HG03565 (cell line): ENCODE measurements around the gene ZNF836.
"Not testable (repeated sequence)": the region's sequence is repeated elsewhere in the genome, so short reads cannot be mapped to it uniquely, and the experiment has no call there.

Experiments used
- ATAC-seq: cut with Tn5 transposase; IDR thresholded peaks from one replicate; pipeline ENCODE4 v1.9.1; 2021; ENCODE audit warnings: mild to moderate bottlenecking, moderate library complexity; ENCODE audit not compliant: unreplicated experiment

ZNF836 gene

DNA sequence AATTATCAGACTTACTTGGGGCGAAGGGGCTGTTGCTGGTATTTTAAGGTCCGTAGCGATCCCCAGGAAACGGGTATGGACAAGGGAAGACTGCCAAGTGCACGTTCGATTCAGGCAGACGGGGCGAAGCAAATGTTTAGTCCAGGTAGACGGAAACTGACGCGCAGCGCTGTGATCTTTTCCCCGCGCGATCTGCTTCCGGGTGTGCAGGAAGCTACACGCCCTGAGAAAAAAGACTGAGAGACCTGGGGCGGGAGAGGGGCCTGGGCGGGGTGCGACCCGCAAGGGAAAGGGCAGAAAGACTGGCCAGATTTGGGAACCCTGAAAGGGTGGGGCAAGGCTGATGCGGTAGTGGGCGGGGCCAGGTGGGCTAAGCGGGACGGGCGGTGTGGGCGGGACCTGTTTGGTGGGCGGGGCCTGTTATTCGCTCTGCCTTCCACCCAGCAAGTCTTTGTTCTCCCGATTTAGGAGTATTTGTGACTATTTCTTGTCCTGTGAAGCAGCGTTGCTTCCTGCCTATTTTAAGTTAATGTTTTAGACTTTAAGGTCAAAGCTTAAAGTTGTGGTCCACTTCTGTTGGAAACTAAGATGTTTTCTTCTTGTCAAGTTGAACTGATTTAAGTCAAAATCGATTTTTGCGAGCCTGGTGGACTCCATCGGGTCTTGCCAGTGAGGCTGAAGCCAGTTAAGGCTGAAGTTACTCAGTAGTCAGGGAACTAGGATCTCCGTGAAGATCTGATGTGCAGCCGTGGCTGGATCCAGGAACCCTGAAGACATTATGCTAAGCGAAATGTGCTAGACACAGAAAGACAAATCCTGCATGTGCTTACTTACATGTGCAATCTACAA, at the start of gene ZNF836:
Gene ZNF836 (minus strand): TSS at position 301 of the 849 bp plus-strand sequence. CDS start 3,549 bp downstream, outside the sequence.
- peak; percentile 41 for ATAC-seq

DNA sequence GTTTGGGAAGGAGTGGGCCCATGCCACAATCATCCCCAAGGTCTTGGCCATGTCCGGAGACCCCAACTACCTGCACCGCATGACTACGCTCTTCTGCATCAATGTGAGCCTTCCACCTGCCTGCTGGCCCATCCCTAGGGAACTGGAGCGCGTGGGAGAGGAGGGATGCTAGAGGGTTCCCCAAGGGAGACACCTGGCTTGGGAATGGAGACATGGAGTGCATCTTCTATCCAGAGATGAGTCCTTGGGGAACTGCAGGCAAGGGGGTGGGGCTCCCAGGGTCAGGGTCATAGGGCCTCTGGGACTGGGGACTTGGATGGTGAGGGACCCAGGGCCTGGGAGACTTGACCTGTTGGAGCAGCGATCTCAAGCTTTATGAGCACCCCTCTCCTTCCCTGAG, 49.6 kb upstream of the ZNF836 start:
- no peak for ATAC-seq

- no peak for ATAC-seq
These were observed 48.2 kb upstream of the ZNF836 start for GRCh38 chr19:52219611-52220010.

DNA sequence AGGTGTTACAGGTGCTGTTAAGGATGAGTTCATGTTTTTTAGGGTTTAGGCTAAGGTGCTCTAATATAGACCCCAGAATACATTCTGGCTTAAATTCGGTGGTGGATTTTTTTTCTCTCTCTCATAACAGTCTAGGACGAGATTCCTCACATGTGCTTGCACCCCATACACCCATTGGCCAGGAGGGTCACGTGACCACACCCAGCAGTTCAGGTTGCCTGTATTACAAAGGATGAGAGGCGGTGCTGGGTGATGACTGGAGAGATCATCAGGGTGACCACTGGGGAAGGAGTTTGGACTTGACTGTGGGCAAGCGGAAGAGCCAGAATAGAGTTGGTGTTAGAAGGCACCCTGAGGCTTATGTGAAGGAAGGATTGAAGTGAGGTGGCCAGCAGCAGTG, 46.2 kb upstream of the ZNF836 start:
- ATAC-seq, result no peak

DNA sequence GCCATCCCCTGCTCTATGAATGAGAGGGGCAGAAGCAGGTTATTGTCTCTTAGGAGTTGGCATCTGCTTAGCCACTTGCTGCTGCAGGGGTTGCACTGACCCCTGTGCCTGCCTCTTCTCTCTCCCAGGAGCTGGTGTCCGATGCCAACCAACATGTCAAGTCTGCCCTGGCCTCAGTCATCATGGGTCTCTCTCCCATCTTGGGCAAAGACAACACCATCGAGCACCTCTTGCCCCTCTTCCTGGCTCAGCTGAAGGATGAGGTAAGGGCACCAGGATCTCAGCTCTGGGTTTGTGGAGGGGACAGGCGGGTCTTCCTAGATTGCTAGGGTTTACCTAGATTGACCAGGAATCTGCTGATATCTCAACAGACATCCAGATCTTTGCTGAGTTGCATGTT, 45.0 kb upstream of the ZNF836 start:
- no peak for ATAC-seq

DNA sequence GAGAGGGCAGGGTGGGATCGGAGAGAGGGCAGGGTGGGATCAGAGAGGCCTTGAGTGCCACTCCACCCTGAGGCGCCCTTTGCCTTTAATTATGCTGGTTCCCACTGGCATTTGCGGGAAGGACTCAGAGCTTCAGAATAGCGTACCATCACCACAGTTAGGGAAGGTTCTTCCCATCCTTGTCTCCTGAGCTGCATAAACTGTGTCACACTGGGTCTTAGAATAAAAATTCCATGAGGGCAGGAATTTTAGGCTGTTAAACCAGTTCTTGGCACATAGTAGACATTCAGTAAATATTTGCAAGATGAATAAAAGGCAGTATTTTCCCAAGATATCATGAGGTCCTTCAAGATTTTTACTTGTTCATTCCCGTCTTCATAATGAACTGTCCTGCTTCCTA, 42.8 kb upstream of the ZNF836 start:
- no peak for ATAC-seq

GRCh38 chr19:52212572-52213255, 41.3 kb upstream of the ZNF836 start:
- ATAC-seq, result no peak

DNA sequence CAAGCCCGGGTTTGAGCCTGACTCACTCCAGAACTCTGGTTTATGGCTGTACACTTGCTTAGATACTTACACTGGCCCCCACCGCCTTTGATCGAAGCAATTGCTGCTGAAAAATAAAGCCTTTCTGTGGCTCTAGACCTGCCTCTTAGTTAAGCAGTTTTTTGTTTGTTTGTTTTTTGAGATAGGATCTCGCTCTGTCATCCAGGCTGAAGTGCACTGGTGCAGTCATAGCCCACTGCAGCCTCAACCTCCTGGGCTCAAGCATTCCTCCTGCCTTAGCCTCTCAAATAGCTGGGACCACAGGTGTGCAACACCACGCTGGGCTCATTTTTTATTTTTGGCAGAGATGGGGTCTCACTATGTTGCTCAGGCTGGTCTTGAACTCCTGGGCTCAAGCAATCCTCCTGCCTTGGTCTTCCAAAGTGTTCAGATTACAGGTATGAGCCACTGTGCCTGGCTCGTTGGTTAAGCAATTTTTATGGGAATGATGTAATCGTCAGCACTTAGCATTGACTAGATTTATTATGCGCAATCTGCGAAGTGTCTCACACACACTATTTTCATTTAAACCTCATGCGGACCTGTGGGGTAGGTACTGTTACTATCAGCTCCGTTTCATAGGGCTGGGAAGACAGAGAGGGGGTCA, 40.6 kb upstream of the ZNF836 start:
- ATAC-seq, result no peak

DNA sequence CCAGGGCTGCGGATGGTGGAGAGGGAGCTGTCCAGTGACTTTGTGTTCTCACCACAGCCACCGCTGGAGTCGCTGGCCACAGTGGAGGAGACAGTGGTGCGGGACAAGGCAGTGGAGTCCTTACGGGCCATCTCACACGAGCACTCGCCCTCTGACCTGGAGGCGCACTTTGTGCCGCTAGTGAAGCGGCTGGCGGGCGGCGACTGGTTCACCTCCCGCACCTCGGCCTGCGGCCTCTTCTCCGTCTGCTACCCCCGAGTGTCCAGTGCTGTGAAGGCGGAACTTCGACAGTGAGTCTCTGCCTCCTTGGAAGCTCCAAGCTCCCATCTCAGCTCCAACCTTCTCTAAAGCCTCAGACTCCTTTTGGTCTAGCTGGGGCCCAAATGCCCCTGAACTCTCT, 39.8 kb upstream of the ZNF836 start:
- no peak for ATAC-seq

DNA sequence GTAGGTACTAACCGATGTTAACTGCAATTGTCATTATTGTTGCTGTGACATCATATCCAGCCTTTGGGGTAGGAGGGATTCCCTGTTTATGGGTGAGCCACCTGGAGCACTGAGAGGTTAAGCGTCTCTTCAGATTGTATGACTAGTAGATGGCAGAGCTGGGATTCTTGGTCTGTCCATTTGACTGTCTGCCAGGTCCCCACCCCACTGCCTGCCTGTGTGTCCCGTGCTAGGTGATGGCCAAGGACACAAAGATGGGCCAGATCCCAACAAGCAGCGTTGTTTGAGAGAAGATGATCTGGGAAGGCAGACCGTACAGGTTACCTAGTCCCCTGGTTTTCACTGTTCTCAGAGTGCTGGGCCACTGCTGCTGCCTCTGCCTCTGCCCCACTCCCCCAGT, 35.1 kb upstream of the ZNF836 start:
- ATAC-seq, result no peak

DNA sequence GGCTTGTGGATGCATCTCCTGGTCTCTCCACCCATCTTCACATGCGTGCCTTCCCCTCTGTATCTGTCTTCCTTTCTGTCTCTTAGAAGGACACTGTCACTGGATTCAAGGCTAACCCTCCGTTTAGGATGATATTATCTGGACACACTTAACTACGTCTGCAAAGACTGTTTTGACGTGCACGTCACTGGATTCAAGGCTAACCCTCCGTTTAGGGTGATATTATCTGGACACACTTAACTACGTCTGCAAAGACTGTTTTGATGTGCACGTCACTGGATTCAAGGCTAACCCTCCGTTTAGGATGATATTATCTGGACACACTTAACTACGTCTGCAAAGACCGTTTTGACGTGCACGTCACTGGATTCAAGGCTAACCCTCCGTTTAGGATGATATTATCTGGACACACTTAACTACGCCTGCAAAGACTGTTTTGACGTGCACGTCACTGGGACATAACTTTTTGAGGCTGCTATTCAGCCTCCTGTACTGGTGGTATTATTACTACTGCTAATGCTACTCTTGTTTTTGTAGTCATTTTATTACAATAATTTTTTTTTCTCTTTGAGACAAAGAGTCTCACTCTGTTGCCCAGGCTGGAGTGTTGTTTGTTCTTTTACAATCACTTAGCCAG, 29.5 kb upstream of the ZNF836 start:
- ATAC-seq, result not testable (repeated sequence)

- ATAC-seq, result no peak
These were observed 28.6 kb upstream of the ZNF836 start for GRCh38 chr19:52200044-52200443.

GRCh38 chr19:52198678-52199077, 27.3 kb upstream of the ZNF836 start:
- ATAC-seq, result no peak

GRCh38 chr19:52197964-52198363, 26.5 kb upstream of the ZNF836 start:
- no peak for ATAC-seq

DNA sequence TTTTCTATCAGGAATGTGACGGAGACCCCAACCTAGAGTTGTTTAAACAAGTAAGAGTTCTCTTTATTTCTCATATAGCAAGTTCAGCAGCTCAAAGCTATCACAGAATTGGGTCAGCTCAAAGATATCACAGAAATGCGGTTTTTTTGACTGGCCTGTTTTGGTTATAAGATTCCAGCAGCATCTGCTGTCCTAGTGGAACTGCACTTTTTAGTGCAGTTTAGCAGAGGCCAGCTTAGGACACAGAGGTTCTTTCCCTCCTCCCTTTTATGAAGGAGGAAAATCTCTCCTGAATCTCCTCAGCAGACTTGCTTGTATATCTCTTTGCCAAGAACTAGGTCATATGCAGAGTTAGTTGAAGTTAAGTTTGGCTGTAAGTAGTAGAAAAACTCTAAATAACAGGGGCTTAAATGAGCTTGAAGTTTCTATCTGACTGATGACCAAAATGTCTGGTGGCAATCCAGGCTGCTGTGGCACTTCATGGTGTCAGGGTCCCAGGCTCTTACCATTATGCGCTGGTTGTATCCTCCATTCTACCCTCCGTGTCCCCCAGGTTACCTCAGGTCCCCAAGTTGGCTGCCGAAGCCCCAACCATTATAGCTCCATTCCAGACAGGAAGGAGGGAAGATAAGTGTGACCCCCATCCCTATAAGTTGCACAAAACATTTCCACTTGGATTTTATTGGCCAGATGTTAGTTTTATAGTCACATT, 25.0 kb upstream of the ZNF836 start:
- no peak for ATAC-seq

DNA sequence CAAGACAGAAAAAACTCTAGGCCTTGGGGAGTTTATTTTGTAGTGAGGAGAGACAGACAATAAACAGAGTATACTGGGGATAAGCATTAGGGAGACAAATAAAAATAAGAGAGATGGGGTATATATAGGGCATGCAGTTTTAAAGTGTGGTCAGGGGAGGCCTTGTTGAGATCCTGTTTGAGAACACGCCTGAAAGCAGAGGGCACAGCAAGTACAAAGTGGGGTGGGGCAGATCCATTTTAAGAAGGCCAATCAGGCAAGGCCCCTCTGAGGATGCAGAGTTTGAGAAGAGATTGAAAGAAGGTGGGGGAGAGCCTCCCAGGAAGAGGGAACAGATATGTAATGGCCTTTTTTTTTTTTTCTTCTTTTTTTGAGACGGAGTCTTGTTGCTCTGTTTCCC, 20.5 kb upstream of the ZNF836 start:
- ATAC-seq, result no peak

- no peak for ATAC-seq
These were observed 20.0 kb upstream of the ZNF836 start for GRCh38 chr19:52191389-52191788.

DNA sequence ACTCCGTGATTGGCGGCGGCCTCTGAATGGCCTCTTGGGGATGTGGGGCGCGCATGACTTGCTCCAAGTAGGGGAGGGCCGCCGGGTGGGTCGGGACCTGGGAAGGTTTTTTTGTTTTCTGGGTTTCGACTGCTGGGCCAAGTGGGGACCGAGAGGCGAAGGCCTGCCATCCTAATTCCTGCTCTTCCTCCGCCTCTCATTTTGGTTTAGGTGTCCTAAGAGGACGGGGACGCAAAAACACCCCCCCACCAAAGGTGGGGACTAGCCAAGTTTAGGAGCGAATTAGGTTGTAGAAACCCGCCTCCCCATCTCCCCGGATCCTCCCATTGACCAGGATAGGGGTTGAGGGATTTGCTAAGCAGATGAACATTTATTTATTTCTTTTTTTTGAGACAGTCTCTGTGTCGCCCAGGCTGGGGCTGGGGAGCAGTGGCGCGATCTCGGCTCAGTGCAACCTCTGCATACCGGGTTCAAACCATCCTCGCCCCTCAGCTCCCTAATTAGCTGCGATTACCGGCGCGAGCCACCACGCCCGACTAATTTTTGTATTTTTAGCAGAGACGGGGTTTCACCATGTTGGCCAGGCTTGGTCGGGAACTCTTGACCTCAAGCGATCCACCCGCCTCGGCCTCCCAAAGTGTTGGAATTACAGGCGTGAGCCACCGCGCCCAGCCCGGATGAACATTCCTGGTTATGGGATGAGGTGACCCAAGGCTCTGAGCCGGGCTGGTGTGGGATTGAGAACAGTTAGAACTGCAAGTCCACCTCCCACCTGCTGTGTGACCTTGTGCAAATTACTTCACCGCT, 19.3 kb upstream of the ZNF836 start:
- no peak for ATAC-seq

- ATAC-seq, result peak; percentile 83
These were observed 18.5 kb upstream of the ZNF836 start, which contains the start of gene PPP2R1A for GRCh38 chr19:52189735-52190486. Gene PPP2R1A (plus strand): TSS chr19:52190052. CDS start chr19:52190097, 45 bp downstream.
